NCI-H2196 treated with DMSO at 0.1 percent for 48 hours (cell line): ENCODE results near the gene COPS3.

Experiments
- DNase-seq: peaks from one replicate; lab custom pipeline; 2025; ENCODE audit not compliant: unreplicated experiment; lab: John Stamatoyannopoulos, UW

Gene COPS3

GRCh38 chr17:17196776-17197175 is 84.3 kb downstream of the COPS3 start:
- DNase-seq: no peak
